HL-60/S4 treated with retinoic acid at 250 ng/mL for 4 days and 3 days (cell line): Measurements from ENCODE around the gene SCG3.

Source experiments
- in situ Hi-C: fragments of 300-500 bp; cut with MboI; formaldehyde crosslinking; loops from 2 replicates; pipeline ENCODE4 v1.7.0; 2022; ENCODE audit warnings: low sequenced_read_pairs

The SCG3 gene

DNA sequence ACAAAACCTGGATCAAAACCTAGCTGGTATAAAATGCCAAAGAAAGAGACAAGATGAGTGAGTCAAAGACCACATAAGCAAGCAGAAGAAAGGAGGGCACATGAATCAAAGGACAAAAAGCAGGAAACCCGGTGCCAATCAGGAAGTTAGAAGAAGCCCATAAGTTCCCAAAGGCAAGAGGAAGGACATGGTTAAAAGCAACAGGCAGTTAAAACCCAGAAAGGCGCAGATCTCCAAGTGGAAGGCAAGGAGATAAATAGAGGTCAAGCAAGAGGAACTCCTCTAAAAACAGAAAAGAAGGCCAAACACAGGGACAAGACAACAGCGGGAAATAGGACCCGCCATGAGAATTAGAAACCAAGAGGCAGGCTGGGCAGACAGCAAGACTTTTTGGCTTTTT is 74.5 kb downstream of the SCG3 start:
- in situ Hi-C loops = no loop called here

DNA sequence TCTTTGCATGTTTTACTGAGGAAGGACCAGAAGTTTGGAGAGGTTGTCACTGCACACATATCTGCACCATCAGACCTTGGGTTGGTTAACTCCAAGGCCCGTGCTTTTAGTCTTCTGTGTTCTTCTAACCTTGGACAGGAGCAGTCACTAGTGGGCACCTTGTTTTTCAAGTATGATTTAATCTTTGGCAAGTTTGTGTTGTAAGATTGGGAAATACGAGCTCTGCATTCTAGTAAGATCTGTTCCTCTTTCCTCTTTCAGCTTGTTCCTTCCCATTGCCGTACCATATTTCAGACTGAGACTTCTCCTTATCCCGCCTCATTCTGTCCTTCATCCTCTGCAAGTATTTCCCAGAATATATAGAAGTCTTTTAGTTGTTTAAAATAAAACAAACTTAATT is 75.2 kb downstream of the SCG3 start:
- in situ Hi-C loops = no loop called here

DNA sequence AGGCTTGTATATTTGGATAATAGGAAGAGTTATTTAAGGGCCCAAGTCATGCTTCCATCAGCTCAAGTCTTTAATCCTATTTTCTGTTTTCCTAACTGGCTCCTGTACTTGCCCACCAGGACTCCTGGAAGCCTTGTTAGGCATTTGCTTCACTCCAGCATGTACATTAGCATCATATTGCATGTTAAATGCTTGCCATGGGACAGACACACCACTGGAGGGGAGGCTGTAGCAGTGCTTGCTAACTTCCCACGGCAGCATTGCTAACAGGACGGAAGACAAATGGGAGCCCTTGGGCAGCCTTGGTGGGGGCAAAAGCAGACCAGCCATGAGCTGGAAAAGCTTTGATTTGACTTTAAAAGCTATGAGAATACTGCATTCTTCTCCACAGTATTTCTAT is 76.1 kb downstream of the SCG3 start:
- in situ Hi-C loops = no loop called here

DNA sequence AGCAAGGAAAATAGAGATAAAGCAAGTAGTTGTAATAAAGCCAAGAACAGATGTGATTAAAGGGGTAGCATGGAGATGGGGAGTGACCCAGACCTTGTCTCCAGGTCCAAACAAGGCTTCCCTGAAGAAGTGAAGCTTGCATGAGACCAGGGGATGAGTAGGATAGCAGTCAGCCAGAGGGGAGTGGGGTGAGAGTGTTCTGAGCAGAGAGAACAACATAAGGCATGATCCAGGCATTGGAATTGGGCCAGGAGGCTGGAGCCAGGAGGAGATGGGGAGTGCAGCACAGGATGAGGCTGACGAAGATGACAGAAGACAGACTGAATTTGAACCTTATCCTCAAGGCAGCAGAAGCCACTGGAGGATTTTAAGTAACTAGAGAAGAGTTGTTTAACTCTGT is 77.3 kb downstream of the SCG3 start:
- in situ Hi-C loops = no loop called here

DNA sequence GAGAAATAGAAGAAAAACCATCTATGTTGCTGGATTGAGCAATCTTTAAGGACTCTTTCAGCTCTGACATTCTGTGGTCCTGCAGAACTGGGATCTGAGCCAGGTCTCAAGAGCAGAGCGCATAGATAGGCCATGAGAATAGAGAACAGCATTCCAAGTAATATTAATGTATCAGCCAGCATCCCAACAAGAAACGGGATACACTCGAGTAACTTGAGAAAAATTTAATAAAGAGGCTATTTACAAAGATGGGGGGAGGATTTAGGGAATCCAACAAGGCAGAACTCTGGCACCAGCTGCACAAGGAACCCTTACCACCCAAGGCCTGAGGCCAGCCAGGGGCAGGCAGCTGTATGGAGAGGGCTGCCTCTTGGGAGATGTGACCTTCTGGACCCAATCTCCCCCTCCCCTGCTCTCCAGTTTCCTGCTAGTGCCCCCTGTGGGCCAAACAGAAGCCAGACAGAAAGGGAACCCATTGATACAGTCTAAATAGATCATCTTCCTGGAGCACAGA is 78.3 kb downstream of the SCG3 start:
- in situ Hi-C loops = no loop called here

DNA sequence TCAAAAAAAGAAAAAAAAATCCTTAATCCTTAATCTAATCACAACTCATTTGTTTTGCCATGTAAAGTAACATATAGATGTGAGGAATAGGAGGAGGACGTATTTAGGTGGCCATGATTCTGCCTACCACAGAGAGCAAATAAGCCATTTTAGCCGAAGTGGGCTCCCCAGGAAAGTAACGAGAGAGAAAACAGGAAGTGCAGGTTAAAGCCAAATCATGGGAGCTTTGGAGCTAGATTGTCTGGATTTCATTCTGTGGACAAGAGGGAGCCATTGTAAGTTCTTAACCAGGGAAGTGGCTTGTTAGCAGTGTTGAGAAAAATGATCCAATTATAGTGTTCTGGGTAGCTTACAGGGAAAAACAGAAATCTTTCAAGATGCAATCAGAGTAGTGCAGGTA is 79.5 kb downstream of the SCG3 start:
- in situ Hi-C loops = no loop called here

DNA sequence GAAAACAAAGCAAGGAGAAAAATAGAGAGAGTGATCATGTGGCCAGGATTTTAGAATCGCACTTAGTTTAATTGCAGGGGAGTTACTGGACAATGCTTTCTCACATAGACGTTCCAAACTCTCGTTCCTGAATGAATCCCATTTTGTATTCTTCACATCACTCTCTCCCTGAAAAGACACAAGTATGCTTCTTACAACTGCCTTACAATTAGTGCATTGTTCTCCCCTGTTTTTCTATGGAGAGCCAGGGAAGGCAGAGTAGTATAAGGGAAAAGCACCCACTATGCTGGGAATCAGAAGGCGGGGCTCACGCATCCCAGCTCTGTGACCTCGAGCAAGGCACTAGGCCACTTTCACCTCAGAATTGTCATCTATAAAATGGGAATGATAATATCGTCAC is 84.4 kb downstream of the SCG3 start:
- in situ Hi-C loops = no loop called here

DNA sequence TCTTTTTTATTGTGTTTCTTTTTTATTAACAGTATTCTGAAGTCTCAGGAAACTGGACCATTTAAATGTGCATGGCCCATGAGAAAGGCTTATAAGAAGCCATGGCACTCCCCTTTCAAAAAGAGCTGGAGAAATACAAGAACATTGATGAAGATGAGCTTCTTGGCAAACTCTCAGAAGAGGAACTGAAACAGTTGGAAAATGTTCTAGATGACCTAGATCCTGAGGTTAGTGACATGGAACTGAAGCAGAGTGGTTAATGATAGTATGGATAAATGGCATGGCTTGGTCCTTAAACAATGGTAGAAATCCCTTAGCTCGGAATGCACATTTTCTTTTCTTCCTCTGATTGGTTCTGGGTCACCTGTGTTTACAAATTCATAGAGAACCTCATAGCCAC is 85.0 kb downstream of the SCG3 start:
- in situ Hi-C loops = no loop called here

DNA sequence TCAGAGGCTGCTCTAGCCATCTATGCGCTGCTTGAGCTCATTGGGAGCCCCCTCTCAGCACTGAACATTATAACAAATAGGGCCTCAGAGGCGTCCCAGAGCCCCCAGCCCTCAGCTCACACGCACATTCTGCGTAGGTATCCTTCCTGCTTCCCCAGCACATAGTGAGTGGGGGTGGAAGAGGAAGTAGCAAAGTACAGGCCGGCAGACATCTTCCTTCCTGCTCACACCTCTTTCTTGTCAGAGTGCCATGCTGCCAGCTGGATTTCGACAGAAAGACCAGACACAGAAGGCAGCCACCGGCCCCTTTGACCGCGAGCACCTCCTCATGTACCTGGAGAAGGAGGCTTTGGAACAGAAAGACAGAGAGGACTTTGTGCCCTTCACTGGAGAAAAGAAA is 86.7 kb downstream of the SCG3 start:
- in situ Hi-C loops = no loop called here
